PC-3 (cell line): ENCODE results near the gene HOXC10.

Experiments
- EZH2 ChIP-seq: fragments of 300-600 bp; sonication (generic); IDR thresholded peaks from one replicate; pipeline ENCODE4 v1.6.1; 2017; ENCODE audit warnings: antibody characterized with exemption, mild to moderate bottlenecking, low read length; ENCODE audit not compliant: unreplicated experiment
- EZH2phosphoT487 ChIP-seq: fragments of 300-600 bp; sonication (generic); IDR thresholded peaks from 2 replicates; pipeline ENCODE4 v1.6.1; 2018; ENCODE audit warnings: mild to moderate bottlenecking, antibody characterized with exemption, low read length, borderline replicate concordance
- TF ChIP-seq, protein P1 (sequence below): fragments of 300-600 bp; sonication (generic); conservative IDR thresholded peaks from 2 replicates; pipeline ENCODE4 v1.5.1; 2017; ENCODE audit warnings: antibody characterized with exemption, low read depth, mild to moderate bottlenecking, low read length

DNA sequence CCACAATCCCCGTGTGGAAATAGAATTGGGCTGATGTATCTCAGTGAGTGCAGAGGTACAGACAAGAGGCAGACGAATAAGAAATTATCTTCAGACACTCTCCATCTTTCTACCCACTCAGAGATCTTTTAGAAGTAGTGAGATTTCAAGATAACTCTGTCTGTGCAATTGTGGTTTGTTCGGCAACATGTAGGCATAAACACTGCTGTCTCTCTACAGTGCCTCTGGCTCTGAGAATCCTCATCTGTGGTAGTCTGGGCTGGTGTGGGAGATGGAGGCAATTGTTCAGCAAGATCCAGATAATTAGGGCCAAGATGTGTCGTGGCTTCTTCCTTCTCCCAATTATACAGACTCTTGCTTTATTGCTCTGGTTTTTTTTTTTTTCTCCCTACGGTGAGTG is 43.2 kb upstream of the HOXC10 start:
- TF ChIP-seq, protein P1, sequence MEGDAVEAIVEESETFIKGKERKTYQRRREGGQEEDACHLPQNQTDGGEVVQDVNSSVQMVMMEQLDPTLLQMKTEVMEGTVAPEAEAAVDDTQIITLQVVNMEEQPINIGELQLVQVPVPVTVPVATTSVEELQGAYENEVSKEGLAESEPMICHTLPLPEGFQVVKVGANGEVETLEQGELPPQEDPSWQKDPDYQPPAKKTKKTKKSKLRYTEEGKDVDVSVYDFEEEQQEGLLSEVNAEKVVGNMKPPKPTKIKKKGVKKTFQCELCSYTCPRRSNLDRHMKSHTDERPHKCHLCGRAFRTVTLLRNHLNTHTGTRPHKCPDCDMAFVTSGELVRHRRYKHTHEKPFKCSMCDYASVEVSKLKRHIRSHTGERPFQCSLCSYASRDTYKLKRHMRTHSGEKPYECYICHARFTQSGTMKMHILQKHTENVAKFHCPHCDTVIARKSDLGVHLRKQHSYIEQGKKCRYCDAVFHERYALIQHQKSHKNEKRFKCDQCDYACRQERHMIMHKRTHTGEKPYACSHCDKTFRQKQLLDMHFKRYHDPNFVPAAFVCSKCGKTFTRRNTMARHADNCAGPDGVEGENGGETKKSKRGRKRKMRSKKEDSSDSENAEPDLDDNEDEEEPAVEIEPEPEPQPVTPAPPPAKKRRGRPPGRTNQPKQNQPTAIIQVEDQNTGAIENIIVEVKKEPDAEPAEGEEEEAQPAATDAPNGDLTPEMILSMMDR: no peak
- TF ChIP-seq EZH2phosphoT487 (no peak), EZH2 (no peak)
